DND-41 (cell line): ENCODE measurements around the gene SCGB2A2.

Experiments
- EZH2 ChIP-seq: IDR thresholded peaks from 3 replicates; pipeline ENCODE4 v1.6.1; 2012; ENCODE audit warnings: borderline replicate concordance, low read depth, mild to moderate bottlenecking, moderate library complexity, low read length, inconsistent platforms; ENCODE audit not compliant: severe bottlenecking
- TF ChIP-seq, protein P1 (sequence below): IDR thresholded peaks from 2 replicates; pipeline ENCODE4 v1.5.1; 2012; ENCODE audit warnings: borderline replicate concordance, low read length, moderate library complexity, mild to moderate bottlenecking; ENCODE audit not compliant: poor library complexity, severe bottlenecking; ENCODE audit errors: extremely low read depth

DNA sequence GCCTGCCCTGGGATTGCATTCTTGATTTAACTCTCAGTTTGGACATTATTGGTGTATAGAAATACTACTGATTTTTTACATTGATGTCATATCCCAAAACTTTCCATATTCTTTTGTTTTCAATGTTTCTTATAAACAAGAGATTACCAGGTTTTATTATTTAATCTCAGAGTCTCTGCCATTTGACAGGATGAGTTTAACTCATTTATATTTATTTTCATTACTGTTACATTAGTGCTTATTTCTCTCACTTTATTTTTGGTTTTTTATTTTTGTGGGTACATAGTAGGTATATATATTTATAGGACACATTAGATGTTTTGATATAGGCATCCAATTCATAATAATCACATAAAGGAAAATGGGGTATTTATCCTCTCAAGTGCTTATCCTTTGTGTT, 38.0 kb downstream of the SCGB2A2 start:
- TF ChIP-seq, protein P1, sequence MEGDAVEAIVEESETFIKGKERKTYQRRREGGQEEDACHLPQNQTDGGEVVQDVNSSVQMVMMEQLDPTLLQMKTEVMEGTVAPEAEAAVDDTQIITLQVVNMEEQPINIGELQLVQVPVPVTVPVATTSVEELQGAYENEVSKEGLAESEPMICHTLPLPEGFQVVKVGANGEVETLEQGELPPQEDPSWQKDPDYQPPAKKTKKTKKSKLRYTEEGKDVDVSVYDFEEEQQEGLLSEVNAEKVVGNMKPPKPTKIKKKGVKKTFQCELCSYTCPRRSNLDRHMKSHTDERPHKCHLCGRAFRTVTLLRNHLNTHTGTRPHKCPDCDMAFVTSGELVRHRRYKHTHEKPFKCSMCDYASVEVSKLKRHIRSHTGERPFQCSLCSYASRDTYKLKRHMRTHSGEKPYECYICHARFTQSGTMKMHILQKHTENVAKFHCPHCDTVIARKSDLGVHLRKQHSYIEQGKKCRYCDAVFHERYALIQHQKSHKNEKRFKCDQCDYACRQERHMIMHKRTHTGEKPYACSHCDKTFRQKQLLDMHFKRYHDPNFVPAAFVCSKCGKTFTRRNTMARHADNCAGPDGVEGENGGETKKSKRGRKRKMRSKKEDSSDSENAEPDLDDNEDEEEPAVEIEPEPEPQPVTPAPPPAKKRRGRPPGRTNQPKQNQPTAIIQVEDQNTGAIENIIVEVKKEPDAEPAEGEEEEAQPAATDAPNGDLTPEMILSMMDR = no peak
- TF ChIP-seq EZH2 = no peak
